Hematopoietic multipotent progenitor cell (in vitro differentiated cells): ENCODE results near the gene NYNRIN. TPM values are rescaled to one million over a fixed set of nuclear protein-coding genes. Genes with fewer than 3 reads are reported as not detected.
A peak's percentile ranks its signal among the peaks of the same experiment; 100 is the strongest.
"Not testable (repeated sequence)": the region's sequence is repeated elsewhere in the genome, so short reads cannot be mapped to it uniquely, and the experiment has no call there.

Experiments used
- DNase-seq, 3 donors: peaks; one replicate each; pipeline ENCODE4 v3.0.0-alpha.2; 2011 to 2015; ENCODE audit warnings: low read depth in 2 of 3, low spot score in 2 of 3
- small RNA-seq: library from RNA; depleted of rRNA; stranded (forward); fragments of <200 nt; gene quantifications from one replicate; pipeline ENCODE3, GENCODE V24; 2012
- total RNA-seq: library from RNA; depleted of rRNA; stranded (reverse); fragments of >200 nt; gene quantifications from one replicate; pipeline ENCODE4 v1.2.3, GENCODE V29; 2012

Gene NYNRIN
- total RNA-seq, 1 donor: 20.2 TPM

DNA sequence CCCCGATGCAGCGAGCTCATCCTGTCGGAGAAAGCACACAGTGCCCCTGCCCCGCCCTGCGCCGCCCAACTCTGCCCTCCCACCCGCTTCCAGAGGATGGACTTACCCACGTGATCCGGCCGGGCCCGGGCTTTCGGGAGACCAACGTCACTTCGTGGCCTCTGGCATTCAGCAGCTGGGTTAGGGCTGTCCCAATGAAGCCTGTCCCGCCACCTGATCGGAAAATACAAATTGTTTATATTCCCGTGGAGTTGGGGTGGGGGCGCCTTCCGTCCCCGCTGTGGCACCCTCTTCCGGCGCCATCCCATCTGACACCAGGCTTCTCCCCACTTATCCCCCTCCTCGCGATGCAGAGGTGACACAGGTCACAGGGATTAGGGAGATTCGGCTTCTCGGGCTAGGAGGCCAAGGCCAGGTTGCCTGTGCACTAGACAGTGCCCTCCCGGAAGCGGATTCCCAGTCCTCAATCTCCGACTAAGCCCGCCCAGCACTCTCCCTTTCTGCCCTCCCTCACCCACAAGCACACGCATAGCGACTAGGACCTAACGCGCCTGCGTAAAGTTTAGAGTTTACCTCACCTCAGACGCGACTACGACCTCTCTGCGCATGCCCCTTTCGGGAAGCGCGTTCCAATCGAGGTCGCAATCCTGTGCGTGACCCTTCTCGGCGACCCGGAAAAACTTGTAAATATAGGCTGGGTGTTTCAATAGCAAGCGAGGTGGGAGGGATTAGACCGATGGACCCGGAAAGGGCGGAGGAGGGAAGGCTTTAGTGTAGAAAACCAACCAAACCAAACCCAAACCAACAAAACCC lies 43.6 kb downstream of the NYNRIN start, which contains the start of gene SDR39U1:
SDR39U1 (minus strand) TSS at position 537 of the 813 bp plus-strand sequence; CDS start at position 530, 7 bp downstream.
- DNase-seq: peak; percentile 93 to 100 (median 99)

DNA sequence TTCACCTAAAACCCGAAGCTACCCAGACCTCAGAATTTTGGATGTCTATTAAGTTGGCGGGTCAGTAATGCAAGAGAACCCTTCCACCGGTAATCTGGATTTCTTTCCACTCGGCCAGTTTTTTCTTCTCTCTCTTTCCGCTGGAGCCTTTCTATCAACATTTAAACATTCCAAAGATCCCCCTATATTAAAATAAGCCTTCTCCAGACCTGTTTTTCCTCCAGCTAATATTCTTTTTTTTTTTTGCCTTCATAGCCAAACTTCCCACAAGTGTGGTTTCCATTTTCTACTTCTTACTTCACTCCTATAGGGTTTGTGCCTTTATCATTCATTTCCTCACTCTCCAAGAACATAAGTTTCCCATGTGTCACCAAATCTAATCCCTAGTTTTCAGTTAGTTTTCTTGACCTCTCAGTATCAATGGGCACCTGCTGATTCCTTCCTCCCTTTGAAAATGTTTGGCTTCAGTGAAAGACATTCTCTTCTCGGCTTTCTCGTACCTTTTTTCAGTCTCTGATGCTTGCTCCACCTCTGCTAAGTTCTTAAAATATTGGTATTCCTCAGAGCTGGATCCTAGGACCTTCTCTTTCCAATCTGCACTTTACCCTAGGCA lies 44.4 kb downstream of the NYNRIN start:
- DNase-seq: no peak

DNA sequence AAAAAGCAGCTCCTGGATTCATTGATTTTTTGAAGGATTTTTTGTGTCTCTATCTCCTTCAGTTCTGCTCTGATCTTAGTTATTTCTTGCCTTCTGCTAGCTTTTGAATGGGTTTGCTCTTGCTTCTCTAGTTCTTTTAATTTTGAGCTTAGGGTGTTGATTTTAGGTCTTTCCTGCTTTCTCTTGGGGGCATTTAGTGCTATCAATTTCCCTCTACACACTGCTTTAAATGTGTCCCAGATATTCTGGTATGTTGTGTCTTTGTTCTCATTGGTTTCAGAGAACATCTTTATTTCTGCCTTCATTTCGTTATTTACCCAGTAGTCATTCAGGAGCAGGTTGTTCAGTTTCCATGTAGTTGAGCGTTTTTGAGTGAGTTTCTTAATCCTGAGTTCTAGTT lies 52.0 kb downstream of the NYNRIN start:
- not testable (repeated sequence) for DNase-seq

DNA sequence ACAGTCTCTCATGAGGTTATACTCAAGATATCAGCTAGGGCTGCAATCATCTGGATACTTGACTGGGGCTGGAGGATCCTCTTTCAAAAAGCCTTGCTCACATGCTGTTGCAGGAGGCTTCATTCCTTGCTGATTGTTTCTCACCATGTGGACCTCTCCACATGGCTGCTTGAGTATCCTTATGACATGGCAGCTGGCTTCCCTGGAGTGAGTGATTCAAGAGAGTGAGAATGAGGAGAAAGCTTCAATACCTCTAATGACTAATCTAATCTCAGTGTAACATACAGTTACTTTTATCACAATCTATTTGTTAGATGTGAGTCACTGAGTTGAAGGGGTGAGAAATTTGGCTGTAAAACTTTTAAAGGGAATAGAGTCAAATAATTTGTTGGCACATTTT lies 58.2 kb downstream of the NYNRIN start:
- no peak for DNase-seq

DNA sequence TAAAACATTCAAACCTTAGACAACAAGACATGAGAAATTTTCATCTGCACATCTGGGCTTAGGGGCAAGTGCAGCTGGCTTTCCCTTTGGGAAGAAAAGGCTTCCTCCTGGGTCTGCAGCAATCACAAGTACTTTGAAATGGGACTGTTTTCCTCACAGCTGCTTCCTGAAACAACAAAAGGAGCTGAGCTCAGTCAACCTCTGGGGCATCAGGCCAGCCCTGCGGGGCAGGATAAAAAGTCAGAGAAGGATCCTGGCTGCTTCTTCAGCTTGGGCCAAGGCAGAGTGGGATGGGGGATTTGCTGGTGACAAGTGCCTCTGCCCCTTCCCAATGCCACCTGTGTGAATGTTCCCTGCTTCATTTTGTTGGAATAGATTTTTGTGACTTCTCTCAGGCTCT lies 59.9 kb downstream of the NYNRIN start:
- DNase-seq: no peak

DNA sequence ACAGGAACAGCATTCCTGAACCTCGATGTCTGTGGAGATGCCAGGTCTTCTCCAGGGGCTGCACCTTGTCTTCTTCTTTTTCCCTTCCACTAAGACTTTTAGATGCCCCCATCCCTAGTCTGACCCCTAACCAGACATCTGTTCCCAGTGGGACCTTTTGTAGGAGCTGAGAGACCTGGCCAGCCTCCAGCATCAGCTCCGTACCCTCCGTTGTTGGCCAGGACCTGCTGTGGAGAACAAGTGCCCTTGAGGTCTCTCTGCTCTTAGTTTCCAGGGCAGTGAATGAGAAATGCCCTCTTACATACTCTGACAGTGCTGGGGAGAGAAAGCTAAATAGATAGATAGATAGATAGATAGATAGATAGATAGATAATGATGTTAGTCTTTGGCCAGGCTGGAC lies 60.5 kb downstream of the NYNRIN start:
- DNase-seq: no peak

DNA sequence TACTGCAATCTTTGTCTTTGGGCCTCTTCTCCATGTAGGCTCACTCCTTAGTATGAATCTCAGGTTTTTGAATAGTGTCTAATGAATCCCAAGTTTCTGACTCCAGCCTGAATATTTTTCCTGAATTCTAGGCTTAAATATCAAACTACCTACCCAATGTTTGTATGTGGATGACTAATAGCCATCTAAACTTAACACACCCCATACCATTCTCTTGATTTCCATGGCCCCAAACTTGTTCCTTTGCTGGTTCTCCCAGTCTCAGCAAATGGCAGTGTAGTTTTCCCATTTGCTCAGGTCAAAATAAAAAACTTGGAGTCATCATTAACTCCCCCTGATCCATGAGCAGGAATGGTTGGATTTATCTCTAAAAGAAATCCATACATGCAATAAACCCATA lies 62.5 kb downstream of the NYNRIN start:
- DNase-seq: no peak

DNA sequence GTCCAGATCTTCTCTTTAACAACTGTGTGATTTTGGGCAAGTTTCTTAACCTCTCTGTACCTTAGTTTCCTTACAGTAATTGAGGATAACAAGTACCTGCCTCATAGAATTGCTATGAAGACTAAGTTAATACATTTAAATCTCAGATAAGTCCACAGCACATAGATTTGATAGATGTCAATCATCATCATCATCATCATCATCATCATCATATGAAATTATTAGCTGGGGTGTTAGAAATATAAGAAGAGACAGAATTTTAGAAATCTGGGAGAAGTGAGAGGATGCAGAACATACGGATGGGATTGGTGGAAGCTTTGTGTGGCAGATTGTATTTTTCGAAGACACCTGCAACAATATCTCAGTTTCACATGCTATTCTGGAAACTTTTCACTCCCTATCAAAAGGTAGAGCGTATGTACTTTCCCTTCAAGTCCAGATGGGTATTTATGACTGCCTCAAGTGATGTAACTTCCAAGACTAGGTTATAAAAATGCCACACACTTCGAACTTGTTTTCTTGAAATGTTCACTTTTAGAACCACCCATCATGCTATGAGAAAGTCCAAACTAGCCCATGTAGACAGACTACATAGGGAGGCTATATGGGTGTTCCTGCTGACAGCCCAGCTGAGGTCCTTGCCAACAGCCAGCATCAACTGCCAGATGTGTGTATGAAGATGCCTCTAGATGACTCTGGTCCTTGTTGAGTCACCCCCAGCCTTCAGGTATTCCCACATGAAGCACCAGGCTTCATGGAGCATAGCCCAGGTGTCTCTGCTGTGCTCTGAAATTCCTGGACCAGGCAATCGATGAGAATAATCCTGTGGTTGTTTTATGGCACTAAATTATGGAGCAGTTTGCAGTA lies 64.4 kb downstream of the NYNRIN start:
- DNase-seq: no peak

DNA sequence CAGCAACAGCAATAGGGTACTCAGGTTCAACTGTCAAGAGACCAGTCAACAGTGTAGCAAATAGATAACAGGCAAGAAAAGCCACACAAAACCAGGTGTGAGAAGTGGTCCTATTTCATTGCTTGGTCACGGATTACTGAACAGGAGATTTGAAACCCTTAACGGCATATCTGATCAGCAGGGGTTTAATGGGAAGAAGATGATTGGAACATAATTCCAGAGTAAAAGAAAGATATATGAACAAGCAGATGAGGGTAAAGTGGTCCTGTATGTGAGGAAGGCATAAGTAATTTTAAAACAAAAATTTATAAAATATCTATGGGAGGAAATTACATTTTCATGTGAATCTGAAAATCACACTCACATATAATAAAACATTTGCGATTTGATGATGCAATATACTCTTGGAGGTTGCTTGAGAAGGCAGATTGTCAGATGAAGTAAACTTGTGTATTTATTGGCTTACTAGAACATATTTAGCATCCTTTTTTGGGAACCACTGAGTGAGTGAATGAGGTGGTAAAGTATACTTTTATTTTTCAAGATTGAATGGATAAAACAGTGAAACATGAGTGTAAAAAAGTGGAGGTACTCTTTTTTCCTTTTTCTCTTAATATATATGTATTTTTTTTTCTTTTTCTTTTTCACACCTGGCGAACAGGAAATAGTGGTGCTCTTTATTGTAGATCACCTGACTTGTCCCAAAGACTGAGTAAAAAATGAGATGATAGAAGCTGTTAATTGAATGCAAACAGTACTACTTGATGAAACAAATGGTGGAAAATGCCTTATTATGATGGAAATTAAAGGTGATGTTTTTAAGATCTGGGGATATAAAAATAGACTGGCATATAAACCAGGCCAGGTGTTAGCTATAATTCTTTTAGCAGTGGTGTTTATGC lies 65.3 kb downstream of the NYNRIN start:
- no peak for DNase-seq

DNA sequence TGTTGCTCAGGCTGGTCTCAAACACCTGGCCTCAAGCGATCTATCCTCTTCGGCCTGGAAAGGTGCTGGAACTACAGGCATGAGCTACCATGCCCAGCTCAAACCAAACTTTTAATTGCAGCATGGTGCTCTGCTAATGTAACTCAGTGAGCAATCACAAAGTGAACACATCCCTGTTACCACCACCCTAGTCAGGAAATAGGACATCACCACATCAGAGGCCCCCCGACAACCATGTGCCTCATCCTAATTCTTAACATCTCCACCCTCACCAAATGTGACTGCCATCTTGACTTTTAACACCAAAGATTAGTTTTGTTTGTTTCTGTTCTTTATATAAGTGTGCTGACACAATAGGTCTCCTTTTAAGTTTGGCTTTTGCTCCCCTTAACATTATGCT lies 66.6 kb downstream of the NYNRIN start:
- DNase-seq: no peak

DNA sequence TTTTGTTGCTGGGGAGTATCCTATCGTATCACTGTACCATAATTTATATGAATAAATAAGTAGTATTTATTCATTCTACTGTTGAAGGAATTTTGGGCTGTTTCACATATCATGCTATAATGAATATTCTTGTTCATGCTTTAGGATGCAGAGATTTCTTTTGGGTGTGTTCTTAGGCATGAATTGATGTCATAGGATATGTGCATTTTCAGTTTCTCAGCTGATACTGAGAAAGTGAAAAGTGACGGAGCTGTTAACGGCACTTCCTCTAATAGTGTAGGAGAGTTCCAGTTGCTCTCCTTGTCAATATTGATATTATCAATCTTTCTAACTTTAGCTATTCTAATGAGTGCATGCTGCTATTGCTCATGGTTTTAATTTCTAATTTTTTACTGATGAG lies 67.0 kb downstream of the NYNRIN start:
- no peak for DNase-seq

Small RNA genes lying within 50 kb of the gene (small RNA-seq; reads per million reads assigned to genes)
- gene RF00026: not detected

Other genes with a start within 250 kb of the NYNRIN start
- gene IRF9, start 237.7 kb upstream of the NYNRIN start, total RNA-seq: 112 TPM
- 47.1 TPM for gene REC8, start 226.9 kb upstream of the NYNRIN start, total RNA-seq
- 59.8 TPM for gene IPO4, start 210.2 kb upstream of the NYNRIN start, total RNA-seq
- gene TM9SF1, start 203.6 kb upstream of the NYNRIN start, total RNA-seq: 64.9 TPM
- gene TSSK4, start 193.3 kb upstream of the NYNRIN start, total RNA-seq: under 0.01 TPM
- 13.7 TPM for gene CHMP4A, start 185.5 kb upstream of the NYNRIN start, total RNA-seq
- gene MDP1, start 182.9 kb upstream of the NYNRIN start, total RNA-seq: 21.5 TPM
- gene NEDD8, start 166.6 kb upstream of the NYNRIN start, total RNA-seq: 55.2 TPM
- gene GMPR2, start 166.1 kb upstream of the NYNRIN start, total RNA-seq: 78.9 TPM
- 65.4 TPM for gene TINF2, start 156.4 kb upstream of the NYNRIN start, total RNA-seq
- 1.1 TPM for gene TGM1, start 135.8 kb upstream of the NYNRIN start, total RNA-seq
- gene RABGGTA, start 127.4 kb upstream of the NYNRIN start, total RNA-seq: 36.9 TPM
- gene DHRS1, start 99.2 kb upstream of the NYNRIN start, total RNA-seq: 31.0 TPM
- 28.8 TPM for gene NOP9, start 99.2 kb upstream of the NYNRIN start, total RNA-seq
- gene CIDEB, start 91.0 kb upstream of the NYNRIN start, total RNA-seq: 20.2 TPM
- gene LTB4R2, start 88.9 kb upstream of the NYNRIN start, total RNA-seq: 15.1 TPM
- gene LTB4R, start 87.5 kb upstream of the NYNRIN start, total RNA-seq: 13.5 TPM
- 3.8 TPM for gene ADCY4, start 63.9 kb upstream of the NYNRIN start, total RNA-seq
- 20.2 TPM for gene RIPK3, start 59.0 kb upstream of the NYNRIN start, total RNA-seq
- 0.54 TPM for gene NFATC4, start 30.8 kb upstream of the NYNRIN start, total RNA-seq
- 0.54 TPM for gene CBLN3, start 30.7 kb downstream of the NYNRIN start, total RNA-seq
- gene KHNYN, start 31.0 kb downstream of the NYNRIN start, total RNA-seq: 74.9 TPM
- gene SDR39U1, start 43.8 kb downstream of the NYNRIN start, total RNA-seq: 39.6 TPM
- gene CMA1, start 109.3 kb downstream of the NYNRIN start, total RNA-seq: not detected
- gene CTSG, start 177.2 kb downstream of the NYNRIN start, total RNA-seq: 7.5 TPM
- gene GZMH, start 210.7 kb downstream of the NYNRIN start, total RNA-seq: 0.27 TPM
- under 0.01 TPM for gene GZMB, start 235.2 kb downstream of the NYNRIN start, total RNA-seq